DND-41 (cell line): ENCODE measurements around the gene KRT71.

Source experiments
- ATAC-seq: fragments of 200-7000 bp; cut with Tn5 transposase; 3 replicates; pipeline ENCODE4 v1.9.1; 2021; ENCODE audit warnings: low read depth; ENCODE audit not compliant: insufficient read depth
- DNase-seq: peaks from one replicate; pipeline ENCODE4 v3.0.0-alpha.2; 2020
- H2AFZ ChIP-seq: 2 replicates; pipeline ENCODE4 v1.6.0; 2012; ENCODE audit warnings: low read depth, low read length
- H3K27ac ChIP-seq: 2 replicates; pipeline ENCODE4 v1.5.1; 2012; ENCODE audit warnings: low read length, inconsistent platforms
- H3K27me3 ChIP-seq: fragments of 200-600 bp; sonication (generic); 2 replicates; pipeline ENCODE4 v1.6.0; 2012; ENCODE audit warnings: low read length, mild to moderate bottlenecking, inconsistent platforms; ENCODE audit not compliant: insufficient read depth, poor library complexity
- H3K36me3 ChIP-seq: 2 replicates; pipeline ENCODE4 v1.5.1; 2012; ENCODE audit warnings: low read length, inconsistent platforms; ENCODE audit not compliant: insufficient read depth
- H3K4me1 ChIP-seq: 2 replicates; pipeline ENCODE4 v1.5.1; 2012; ENCODE audit warnings: mild to moderate bottlenecking, low read length; ENCODE audit not compliant: insufficient read depth
- H3K4me2 ChIP-seq: 2 replicates; pipeline ENCODE4 v1.6.0; 2012; ENCODE audit warnings: mild to moderate bottlenecking, moderate library complexity, low read length, inconsistent platforms; ENCODE audit not compliant: insufficient read depth
- H3K4me3 ChIP-seq, 2 experiments: fragments of 200-600 bp in 1 of 2; shearing (Covaris generic) in 1 of 2; 2 replicates each; pipeline ENCODE4 v1.5.1; 2012 to 2016; ENCODE audit warnings: inconsistent platforms in 2 of 2, low read length in 2 of 2, mild to moderate bottlenecking in 2 of 2, low read depth in 1 of 2, moderate library complexity in 1 of 2
- H3K79me2 ChIP-seq: 2 replicates; pipeline ENCODE4 v1.6.0; 2012; ENCODE audit warnings: low read length, inconsistent platforms; ENCODE audit not compliant: insufficient read depth
- H3K9ac ChIP-seq: 2 replicates; pipeline ENCODE4 v1.6.0; 2012; ENCODE audit warnings: low read depth, mild to moderate bottlenecking, inconsistent platforms, low read length, moderate library complexity
- H3K9me3 ChIP-seq: 2 replicates; pipeline ENCODE4 v1.5.1; 2012; ENCODE audit warnings: low read length, moderate library complexity, mild to moderate bottlenecking, inconsistent platforms; ENCODE audit not compliant: insufficient read depth, severe bottlenecking
- H4K20me1 ChIP-seq: 2 replicates; pipeline ENCODE4 v1.6.0; 2012; ENCODE audit warnings: low read length; ENCODE audit not compliant: insufficient read depth
- CTCF ChIP-seq: IDR thresholded peaks from 2 replicates; pipeline ENCODE4 v1.5.1; 2012; ENCODE audit warnings: borderline replicate concordance, low read length, moderate library complexity, mild to moderate bottlenecking; ENCODE audit not compliant: poor library complexity, severe bottlenecking; ENCODE audit errors: extremely low read depth
- EZH2 ChIP-seq: IDR thresholded peaks from 3 replicates; pipeline ENCODE4 v1.6.1; 2012; ENCODE audit warnings: borderline replicate concordance, low read depth, mild to moderate bottlenecking, moderate library complexity, low read length, inconsistent platforms; ENCODE audit not compliant: severe bottlenecking

KRT71 gene

GRCh38 chr12:52573743-52574142 is 20.8 kb upstream of the KRT71 start, which contains the start of gene KRT74:
KRT74 (minus strand) TSS chr12:52573843; CDS start chr12:52573777, 66 bp downstream.
- H3K4me2 ChIP-seq: no peak within 1 kb of the TSS
- TF ChIP-seq EZH2 (no peak), CTCF (no peak)
- no peaks in the 10 kb centered on the region for H3K9me3 ChIP-seq
- ATAC-seq: no peak
- H3K9ac ChIP-seq: no peak within 1 kb of the TSS
- DNase-seq: no peak
- H3K4me3 ChIP-seq: no peak within 1 kb of the TSS
- no peaks in the 10 kb centered on the region for H3K36me3 ChIP-seq
- no peaks in the 10 kb centered on the region for H3K4me1 ChIP-seq
- no peak within 1 kb of the TSS for H3K27ac ChIP-seq
- no peak within 1 kb of the TSS for H2AFZ ChIP-seq
- peaks cover 22% of the 10 kb centered on the region for H3K27me3 ChIP-seq
- 0 out of 2 replicates have a peak, but pooled peaks cover 4% of the 10 kb centered on the region for H4K20me1 ChIP-seq
- no peaks in the 10 kb centered on the region for H3K79me2 ChIP-seq

GRCh38 chr12:52573306-52573705 is 20.4 kb upstream of the KRT71 start:
- peaks cover 22% of the 10 kb centered on the region for H3K27me3 ChIP-seq
- no peaks in the 10 kb centered on the region for H3K36me3 ChIP-seq
- no peak overlapping the region for H3K27ac ChIP-seq
- H3K4me2 ChIP-seq: no peak overlapping the region
- TF ChIP-seq EZH2 (no peak), CTCF (no peak)
- no peaks in the 10 kb centered on the region for H3K79me2 ChIP-seq
- ATAC-seq: no peak
- no peaks in the 10 kb centered on the region for H3K9me3 ChIP-seq
- H3K4me1 ChIP-seq: no peaks in the 10 kb centered on the region
- H3K9ac ChIP-seq: no peak overlapping the region
- H2AFZ ChIP-seq: no peak overlapping the region
- no peak for DNase-seq
- H3K4me3 ChIP-seq: no peak overlapping the region
- H4K20me1 ChIP-seq: 0 out of 2 replicates have a peak, but pooled peaks cover 4% of the 10 kb centered on the region

- H3K9ac ChIP-seq: no peak overlapping the region
- ATAC-seq (no peak), DNase-seq (no peak)
- H2AFZ ChIP-seq: no peak overlapping the region
- 0 out of 2 replicates have a peak, but pooled peaks cover 4% of the 10 kb centered on the region for H4K20me1 ChIP-seq
- TF ChIP-seq EZH2 (no peak), CTCF (no peak)
- no peak overlapping the region for H3K27ac ChIP-seq
- H3K27me3 ChIP-seq: peaks cover 23% of the 10 kb centered on the region
- no peaks in the 10 kb centered on the region for H3K4me1 ChIP-seq
- no peaks in the 10 kb centered on the region for H3K79me2 ChIP-seq
- H3K9me3 ChIP-seq: no peaks in the 10 kb centered on the region
- no peaks in the 10 kb centered on the region for H3K36me3 ChIP-seq
- no peak overlapping the region for H3K4me3 ChIP-seq
- H3K4me2 ChIP-seq: no peak overlapping the region
These were observed 17.6 kb upstream of the KRT71 start for GRCh38 chr12:52570511-52570910.

GRCh38 chr12:52568111-52568510 is 15.2 kb upstream of the KRT71 start:
- Histone ChIP-seq H3K4me1 (no peaks in the 10 kb centered on the region), H3K27ac (no peak overlapping the region), H3K27me3 (peaks cover 30% of the 10 kb centered on the region), H3K36me3 (no peaks in the 10 kb centered on the region), H3K9ac (no peak overlapping the region), H3K4me2 (no peak overlapping the region), H3K4me3 (no peak overlapping the region), H4K20me1 (no peaks in the 10 kb centered on the region), H3K9me3 (no peaks in the 10 kb centered on the region), H3K79me2 (no peaks in the 10 kb centered on the region), H2AFZ (no peak overlapping the region)
- no peak for DNase-seq
- TF ChIP-seq CTCF (no peak), EZH2 (no peak)
- ATAC-seq: no peak
